H9 (cell line): Measurements from ENCODE around the gene GRAMD1B. TPM values are rescaled to one million over a fixed set of nuclear protein-coding genes. Genes with fewer than 3 reads are reported as not detected.

ENCODE experiments used
- DNase-seq: peaks from one replicate; pipeline ENCODE4 v3.0.0-alpha.2; 2017
- H2AFZ ChIP-seq: one replicate; pipeline ENCODE4 v1.6.1; 2013; ENCODE audit warnings: mild to moderate bottlenecking, low read length, control low read depth, moderate library complexity
- H2AK5ac ChIP-seq: 2 replicates; pipeline ENCODE4 v1.6.1; 2013; ENCODE audit warnings: low read length, control low read depth, mixed read lengths; ENCODE audit not compliant: insufficient read length
- H2BK120ac ChIP-seq: one replicate; pipeline ENCODE4 v1.6.1; 2013; ENCODE audit warnings: low read depth, mild to moderate bottlenecking, low read length, control low read depth, inconsistent platforms; ENCODE audit not compliant: poor library complexity, severe bottlenecking
- H2BK12ac ChIP-seq: 2 replicates; pipeline ENCODE4 v1.6.1; 2013; ENCODE audit warnings: low read length, control low read depth, mixed read lengths, low read depth; ENCODE audit not compliant: insufficient read length
- H2BK15ac ChIP-seq: 2 replicates; pipeline ENCODE4 v1.6.1; 2013; ENCODE audit warnings: low read depth, low read length, control low read depth
- H2BK20ac ChIP-seq: one replicate; pipeline ENCODE4 v1.6.1; 2013; ENCODE audit warnings: low read depth, mild to moderate bottlenecking, low read length, control low read depth, inconsistent platforms; ENCODE audit not compliant: poor library complexity, severe bottlenecking
- H2BK5ac ChIP-seq: 2 replicates; pipeline ENCODE4 v1.6.1; 2013; ENCODE audit warnings: low read length, control low read depth, mixed read lengths; ENCODE audit not compliant: insufficient read length
- H3K14ac ChIP-seq: 2 replicates; pipeline ENCODE4 v1.6.1; 2013; ENCODE audit warnings: low read length, control low read depth; ENCODE audit not compliant: insufficient read depth
- H3K18ac ChIP-seq: 2 replicates; pipeline ENCODE4 v1.6.1; 2013; ENCODE audit warnings: low read depth, mild to moderate bottlenecking, mixed read lengths, low read length, control low read depth; ENCODE audit not compliant: insufficient read length
- H3K23ac ChIP-seq: 2 replicates; pipeline ENCODE4 v1.6.1; 2013; ENCODE audit warnings: low read length, control low read depth, mixed read lengths, low read depth; ENCODE audit not compliant: insufficient read length
- H3K23me2 ChIP-seq: 2 replicates; pipeline ENCODE4 v1.6.1; 2013; ENCODE audit warnings: low read depth, mild to moderate bottlenecking, mixed read lengths, low read length, control low read depth; ENCODE audit not compliant: insufficient read length, poor library complexity, severe bottlenecking
- H3K27ac ChIP-seq: 2 replicates; pipeline ENCODE4 v1.5.1; 2013; ENCODE audit warnings: low read length, control low read depth, mixed read lengths, low read depth; ENCODE audit not compliant: insufficient read length
- H3K27me3 ChIP-seq: 2 replicates; pipeline ENCODE4 v1.6.1; 2013; ENCODE audit warnings: low read length, control low read depth, inconsistent platforms; ENCODE audit not compliant: insufficient read depth
- H3K4ac ChIP-seq: 2 replicates; pipeline ENCODE4 v1.6.1; 2013; ENCODE audit warnings: low read depth, mild to moderate bottlenecking, control low read depth, inconsistent platforms, low read length, moderate library complexity
- H3K4me1 ChIP-seq: 2 replicates; pipeline ENCODE4 v1.6.1; 2013; ENCODE audit warnings: low read length, control low read depth, inconsistent platforms; ENCODE audit not compliant: insufficient read depth
- H3K4me2 ChIP-seq: 2 replicates; pipeline ENCODE4 v1.6.1; 2013; ENCODE audit warnings: low read length, control low read depth, mixed read lengths; ENCODE audit not compliant: insufficient read length, insufficient read depth
- H3K56ac ChIP-seq: 2 replicates; pipeline ENCODE4 v1.6.1; 2013; ENCODE audit warnings: low read depth, mild to moderate bottlenecking, mixed read lengths, low read length, control low read depth; ENCODE audit not compliant: insufficient read length
- H3K79me1 ChIP-seq: 2 replicates; pipeline ENCODE4 v1.6.1; 2013; ENCODE audit warnings: low read depth, mild to moderate bottlenecking, moderate library complexity, low read length, control low read depth, inconsistent platforms; ENCODE audit not compliant: insufficient read depth, poor library complexity, severe bottlenecking
- H3K79me2 ChIP-seq: 2 replicates; pipeline ENCODE4 v1.6.1; 2013; ENCODE audit warnings: low read length, control low read depth, inconsistent platforms; ENCODE audit not compliant: insufficient read depth
- H3K9ac ChIP-seq: 2 replicates; pipeline ENCODE4 v1.6.1; 2013; ENCODE audit warnings: low read length, control low read depth, mixed read lengths; ENCODE audit not compliant: insufficient read length; ENCODE audit errors: extremely low read depth
- H3K9me3 ChIP-seq: one replicate; pipeline ENCODE4 v1.6.1; 2013; ENCODE audit warnings: low read depth, low read length, inconsistent platforms; ENCODE audit not compliant: control insufficient read depth
- H3T11ph ChIP-seq: one replicate; pipeline ENCODE4 v1.6.1; 2013; ENCODE audit warnings: mild to moderate bottlenecking, low read length, control low read depth, inconsistent platforms
- H4K20me1 ChIP-seq: one replicate; pipeline ENCODE4 v1.6.1; 2013; ENCODE audit not compliant: control insufficient read depth, insufficient read length, insufficient read depth
- H4K5ac ChIP-seq: 2 replicates; pipeline ENCODE4 v1.6.1; 2013; ENCODE audit warnings: low read depth, mild to moderate bottlenecking, mixed read lengths, low read length, control low read depth; ENCODE audit not compliant: insufficient read length
- H4K8ac ChIP-seq: replicated peaks from 2 replicates; pipeline ENCODE4 v1.6.1; 2013; ENCODE audit warnings: low read length, control low read depth, mixed read lengths, low read depth; ENCODE audit not compliant: insufficient read length
- H4K91ac ChIP-seq: 2 replicates; pipeline ENCODE4 v1.6.1; 2013; ENCODE audit warnings: low read depth, mild to moderate bottlenecking, moderate library complexity, mixed read lengths, low read length, control low read depth; ENCODE audit not compliant: insufficient read length
- H3K27ac Mint-ChIP-seq, 3 experiments: 2 replicates in 2 of 3; 3 replicates in 1 of 3; pipeline ENCODE4 v1.8.0; 2020 to 2021; ENCODE audit warnings: mixed read lengths in 3 of 3, mild to moderate bottlenecking in 1 of 3, moderate library complexity in 1 of 3
- H3K27me3 Mint-ChIP-seq: 2 replicates; pipeline ENCODE4 v1.8.0; 2021; ENCODE audit warnings: low read depth, mild to moderate bottlenecking, moderate library complexity, mixed read lengths
- H3K36me3 Mint-ChIP-seq, 3 experiments: 2 replicates in 2 of 3; 3 replicates in 1 of 3; pipeline ENCODE4 v1.8.0; 2020 to 2021; ENCODE audit warnings: low read depth in 3 of 3, mixed read lengths in 3 of 3; ENCODE audit not compliant: insufficient read depth in 1 of 3
- H3K4me1 Mint-ChIP-seq, 2 experiments: 2 replicates each; pipeline ENCODE4 v1.8.0; 2020; ENCODE audit warnings: mixed read lengths in 2 of 2
- H3K4me3 Mint-ChIP-seq, 2 experiments: 2 replicates in 1 of 2; 3 replicates in 1 of 2; pipeline ENCODE4 v1.8.0; 2020 to 2021; ENCODE audit warnings: mild to moderate bottlenecking in 2 of 2, mixed read lengths in 2 of 2, moderate library complexity in 1 of 2
- H3K9me3 Mint-ChIP-seq, 2 experiments: 2 replicates in 1 of 2; 3 replicates in 1 of 2; pipeline ENCODE4 v1.8.0; 2020; ENCODE audit warnings: mild to moderate bottlenecking in 2 of 2, mixed read lengths in 2 of 2, moderate library complexity in 1 of 2
- CTCF ChIP-seq: fragments of 200-600 bp; sonication (generic); conservative IDR thresholded peaks from 3 replicates; pipeline ENCODE4 v1.8.0; 2021; ENCODE audit warnings: antibody characterized with exemption, mild to moderate bottlenecking
- total RNA-seq: library from RNA; stranded (reverse); gene quantifications from 2 replicates; pipeline ENCODE4 v1.2.1, GENCODE V29; 2021

Gene GRAMD1B
- total RNA-seq, 1 experiment from 2014 or later, result 25.9 TPM

- H3K23ac ChIP-seq, result no peak overlapping the region
- Mint-ChIP-seq H3K4me1 (peaks cover 0 to 3% of the 10 kb centered on the region in 2 experiments; a peak in 1 of 4 replicates), H3K27ac (no peak overlapping the region), H3K4me3 (no peak overlapping the region), H3K27me3 (peaks cover 13% of the 10 kb centered on the region), H3K9me3 (no peaks in the 10 kb centered on the region), H3K36me3 (no peaks in the 10 kb centered on the region)
- no peak overlapping the region for H3T11ph ChIP-seq
- no peak overlapping the region for H3K27ac ChIP-seq
- H2BK15ac ChIP-seq, result no peak overlapping the region
- H4K91ac ChIP-seq, result no peak overlapping the region
- H2AK5ac ChIP-seq, result no peak overlapping the region
- no peak overlapping the region for H3K56ac ChIP-seq
- H3K4ac ChIP-seq, result no peak overlapping the region
- H3K9ac ChIP-seq, result no peak overlapping the region
- H2BK120ac ChIP-seq, result no peak overlapping the region
- no peaks in the 10 kb centered on the region for H3K9me3 ChIP-seq
- DNase-seq, result no peak
- peaks cover 5% of the 10 kb centered on the region; the same call in 1 of the 2 replicates for H3K4me1 ChIP-seq
- no peaks in the 10 kb centered on the region for H3K23me2 ChIP-seq
- no peaks in the 10 kb centered on the region for H3K79me2 ChIP-seq
- H2BK5ac ChIP-seq, result no peak overlapping the region
- H3K27me3 ChIP-seq, result no peaks in the 10 kb centered on the region
- no peak for TF ChIP-seq CTCF
- H3K14ac ChIP-seq, result no peak overlapping the region
- no peak overlapping the region for H2BK12ac ChIP-seq
- H3K4me2 ChIP-seq, result no peak overlapping the region
- H3K18ac ChIP-seq, result no peak overlapping the region
- no peak overlapping the region for H4K8ac ChIP-seq
- no peaks in the 10 kb centered on the region for H3K79me1 ChIP-seq
- no peak overlapping the region for H2BK20ac ChIP-seq
- H4K5ac ChIP-seq, result no peak overlapping the region
- H4K20me1 ChIP-seq, result no peaks in the 10 kb centered on the region
- H2AFZ ChIP-seq, result no peak overlapping the region
These were observed 37.6 kb upstream of the GRAMD1B start for GRCh38 chr11:123392431-123392830.
